HG02870 (cell line): Measurements from ENCODE around the gene ADGB.
"Not testable (repeated sequence)": the region's sequence is repeated elsewhere in the genome, so short reads cannot be mapped to it uniquely, and the experiment has no call there.

ENCODE experiments used
- ATAC-seq: cut with Tn5 transposase; IDR thresholded peaks from one replicate; pipeline ENCODE4 v1.9.1; 2021; ENCODE audit warnings: mild to moderate bottlenecking, moderate library complexity; ENCODE audit not compliant: unreplicated experiment

Gene ADGB

GRCh38 chr6:146814148-146814750, 215.5 kb downstream of the ADGB start:
- no peak for ATAC-seq

GRCh38 chr6:146815511-146816462, 217.0 kb downstream of the ADGB start:
- not testable (repeated sequence) for ATAC-seq

- ATAC-seq, result no peak
Measured at GRCh38 chr6:146819596-146820320, 221.0 kb downstream of the ADGB start.

- ATAC-seq, result no peak
Measured at GRCh38 chr6:146827216-146827928, 228.6 kb downstream of the ADGB start.

- no peak for ATAC-seq
Measured at GRCh38 chr6:146829792-146830565, 231.2 kb downstream of the ADGB start.

GRCh38 chr6:146833157-146833556, 234.4 kb downstream of the ADGB start:
- ATAC-seq, result no peak

- ATAC-seq, result no peak
Measured at GRCh38 chr6:146840216-146840615, 241.4 kb downstream of the ADGB start.

GRCh38 chr6:146840641-146841040, 241.9 kb downstream of the ADGB start:
- ATAC-seq, result no peak

GRCh38 chr6:146847426-146847825, 248.7 kb downstream of the ADGB start:
- no peak for ATAC-seq

GRCh38 chr6:146850238-146850896, 251.6 kb downstream of the ADGB start:
- no peak for ATAC-seq

- ATAC-seq, result no peak
Measured at GRCh38 chr6:146850981-146851380, 252.2 kb downstream of the ADGB start.

GRCh38 chr6:146851837-146852236, 253.1 kb downstream of the ADGB start:
- no peak for ATAC-seq

GRCh38 chr6:146854521-146855255, 255.9 kb downstream of the ADGB start:
- ATAC-seq, result not testable (repeated sequence)

GRCh38 chr6:146855889-146856288, 257.1 kb downstream of the ADGB start:
- ATAC-seq, result no peak

GRCh38 chr6:146856296-146856695, 257.5 kb downstream of the ADGB start:
- ATAC-seq, result peak; percentile 61

GRCh38 chr6:146857180-146857979, 258.6 kb downstream of the ADGB start:
- ATAC-seq, result peak; percentile 93

GRCh38 chr6:146857980-146858347, 259.2 kb downstream of the ADGB start:
- peak; percentile 14 for ATAC-seq

- ATAC-seq, result no peak
Measured at GRCh38 chr6:146859206-146859605, 260.4 kb downstream of the ADGB start.
